HG02885 (cell line): Measurements from ENCODE around the gene MCAM.

Source experiments
- ATAC-seq: cut with Tn5 transposase; IDR thresholded peaks from one replicate; pipeline ENCODE4 v1.9.1; 2021; ENCODE audit warnings: mild to moderate bottlenecking; ENCODE audit not compliant: unreplicated experiment, poor library complexity

MCAM gene

DNA sequence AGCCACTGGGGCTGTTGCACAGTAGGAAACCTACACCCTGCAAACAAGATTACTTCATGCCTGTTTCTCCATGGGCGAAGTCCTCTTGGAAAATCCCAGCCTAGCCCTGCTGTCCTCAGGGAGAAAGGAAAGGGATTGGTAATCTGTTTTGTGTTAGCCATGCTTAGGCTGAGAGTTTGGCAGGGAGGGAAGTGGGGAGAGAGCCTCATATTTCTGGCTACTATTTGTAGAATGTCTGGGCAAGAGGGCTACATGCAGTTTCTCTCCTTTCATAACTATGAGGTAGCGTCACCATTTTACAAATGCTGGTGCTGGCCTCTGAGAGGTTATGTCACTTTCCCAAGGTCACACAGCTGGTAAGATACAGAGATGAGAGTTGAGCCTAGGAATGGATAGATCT, 30.3 kb upstream of the MCAM start:
- ATAC-seq: no peak

DNA sequence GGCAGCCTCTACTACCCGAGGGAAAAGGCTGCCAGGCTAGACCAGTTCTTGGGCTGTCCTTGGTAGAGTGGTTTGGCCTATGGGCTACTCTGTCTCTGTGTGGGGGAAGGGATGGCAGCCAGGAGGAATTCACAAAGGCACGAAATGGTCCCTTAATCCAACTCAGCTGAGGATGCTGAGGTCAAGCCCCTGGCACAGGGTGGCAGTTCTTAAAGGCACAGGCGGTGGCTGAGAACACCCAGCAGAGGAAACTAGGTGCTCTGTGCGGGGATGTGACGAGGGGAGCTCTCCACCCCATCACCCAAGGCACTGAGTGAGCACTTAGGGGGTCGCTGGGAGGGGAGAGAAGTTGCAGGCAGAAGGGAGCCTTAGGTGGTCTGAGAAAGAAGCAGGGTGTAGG, 29.7 kb upstream of the MCAM start, which contains the start of gene MFRP:
Gene MFRP, minus strand, starts transcription at position 101 of the 400 bp plus-strand sequence. CDS start 192 bp downstream, outside the sequence.
- no peak for ATAC-seq

DNA sequence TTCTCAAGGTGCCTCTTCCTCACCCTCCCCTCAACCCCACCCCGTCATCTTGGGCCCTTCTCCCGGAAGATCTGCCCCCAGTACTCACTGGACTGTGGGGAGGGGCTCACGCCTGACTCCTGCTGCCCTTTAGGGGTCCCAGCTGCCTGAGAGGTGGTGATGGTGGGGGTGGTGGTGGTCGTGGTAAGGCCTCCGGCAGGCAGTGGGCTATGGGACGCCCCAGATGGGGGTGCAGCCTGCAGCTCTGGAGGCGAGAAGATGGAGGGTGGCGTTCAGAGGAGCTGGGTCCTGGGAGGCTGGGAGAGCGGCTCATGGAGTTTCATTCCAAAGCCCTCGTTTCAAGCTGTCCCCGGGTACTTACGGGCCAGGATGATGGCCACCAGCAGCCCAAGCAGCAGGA, 28.8 kb upstream of the MCAM start:
- ATAC-seq: no peak

DNA sequence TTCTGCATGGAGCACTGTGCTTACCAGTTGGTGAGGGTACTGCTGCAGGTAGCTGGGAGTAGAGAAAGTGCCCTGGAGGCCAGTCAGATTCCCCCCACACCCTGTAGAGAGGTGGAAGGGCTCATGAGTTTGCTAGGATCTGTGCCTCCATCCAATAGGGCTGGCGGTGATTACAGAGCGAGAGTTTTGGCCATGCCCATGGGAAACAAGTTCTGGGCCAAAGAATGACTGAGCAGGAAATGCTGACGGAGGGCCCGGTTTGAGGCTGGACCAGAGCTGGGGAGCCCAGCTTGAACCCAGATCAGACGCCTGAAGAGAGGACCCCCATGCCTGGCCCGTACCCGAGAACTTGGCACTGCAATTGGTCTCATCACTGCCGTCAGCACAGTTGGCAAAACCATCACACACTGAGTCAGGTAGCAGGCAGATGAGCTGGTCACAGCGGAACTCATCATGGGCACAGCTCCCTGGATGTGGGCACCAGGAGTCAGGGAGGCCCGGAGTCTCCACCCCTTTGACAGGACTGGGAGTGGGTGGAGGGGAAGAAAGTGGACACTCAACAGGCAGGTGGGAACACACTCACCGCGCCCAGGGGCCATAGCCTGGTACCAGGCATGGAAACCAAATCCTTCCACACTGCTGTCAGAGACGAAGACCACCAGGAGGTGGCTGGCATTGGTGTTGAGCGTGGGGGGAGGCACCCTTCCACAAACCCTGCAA, 27.5 kb upstream of the MCAM start:
- ATAC-seq: no peak

DNA sequence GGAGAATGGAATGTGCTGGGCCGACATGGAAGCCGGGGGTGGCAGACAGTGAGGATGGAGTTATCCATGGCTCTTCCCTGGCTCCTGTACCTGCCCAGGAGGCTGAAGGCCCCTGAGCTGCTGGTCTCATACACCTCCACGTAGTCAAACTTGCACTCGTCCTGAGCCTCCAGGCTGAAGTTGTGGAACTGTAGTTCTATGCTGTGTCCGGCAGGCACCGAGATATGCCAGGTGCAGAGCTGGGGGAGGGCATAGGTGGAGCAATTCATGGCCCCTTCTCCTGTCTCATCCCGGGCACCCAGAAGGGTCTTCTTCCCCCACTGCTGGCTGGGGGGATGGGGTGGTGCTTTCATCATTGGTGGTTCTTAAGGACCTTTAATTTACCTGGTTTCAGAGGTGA, 26.8 kb upstream of the MCAM start:
- no peak for ATAC-seq

DNA sequence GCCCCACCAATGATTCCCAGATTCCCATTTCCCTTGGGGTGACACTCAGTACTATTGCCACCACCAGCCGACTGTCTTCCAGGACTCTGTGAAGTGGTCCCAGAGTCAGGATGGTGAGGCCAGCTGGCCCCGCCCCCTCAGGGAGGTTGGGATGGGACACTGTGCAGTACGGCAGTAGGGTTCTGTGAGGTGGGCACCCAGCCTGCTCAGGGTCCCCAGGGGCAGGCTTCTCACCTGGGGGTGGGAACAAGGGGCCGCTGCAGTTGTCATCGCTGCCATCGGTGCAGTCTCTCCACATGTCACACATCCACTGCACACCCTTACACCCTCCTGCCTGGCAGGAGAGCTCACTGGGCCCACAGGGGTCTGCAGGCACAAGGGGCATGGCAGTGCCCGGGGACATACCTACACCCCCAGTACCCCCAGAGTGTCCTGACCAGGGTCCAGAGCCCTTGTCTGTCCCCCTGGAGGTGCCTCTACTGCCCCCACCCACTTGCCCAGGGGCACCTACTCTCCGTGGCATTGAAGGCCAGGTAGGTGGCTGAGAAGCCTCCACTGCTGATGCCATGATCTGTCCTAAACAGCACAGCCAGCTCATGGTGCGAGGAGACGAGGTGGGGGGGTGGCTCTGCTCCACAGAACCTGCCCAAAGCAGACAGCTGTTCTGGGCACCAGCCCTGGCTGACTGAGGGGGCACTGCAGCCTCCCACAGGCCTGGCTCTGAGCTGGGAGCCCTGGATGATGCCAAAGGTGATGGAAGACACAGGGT, 25.6 kb upstream of the MCAM start:
- no peak for ATAC-seq

DNA sequence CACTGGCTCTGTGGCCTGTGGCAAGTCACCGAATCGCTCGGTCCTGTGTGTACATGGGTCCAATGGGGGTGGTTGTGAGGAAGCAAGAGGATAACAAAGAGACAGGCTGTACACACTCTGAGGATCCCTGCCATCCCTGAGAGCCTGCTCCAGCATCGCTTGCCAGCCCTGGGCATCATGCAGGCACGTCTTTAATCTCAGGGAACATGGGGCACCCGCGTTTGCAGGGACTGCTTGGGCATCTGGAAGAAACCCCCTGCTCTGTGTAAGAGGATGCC, 25.0 kb upstream of the MCAM start:
- no peak for ATAC-seq

DNA sequence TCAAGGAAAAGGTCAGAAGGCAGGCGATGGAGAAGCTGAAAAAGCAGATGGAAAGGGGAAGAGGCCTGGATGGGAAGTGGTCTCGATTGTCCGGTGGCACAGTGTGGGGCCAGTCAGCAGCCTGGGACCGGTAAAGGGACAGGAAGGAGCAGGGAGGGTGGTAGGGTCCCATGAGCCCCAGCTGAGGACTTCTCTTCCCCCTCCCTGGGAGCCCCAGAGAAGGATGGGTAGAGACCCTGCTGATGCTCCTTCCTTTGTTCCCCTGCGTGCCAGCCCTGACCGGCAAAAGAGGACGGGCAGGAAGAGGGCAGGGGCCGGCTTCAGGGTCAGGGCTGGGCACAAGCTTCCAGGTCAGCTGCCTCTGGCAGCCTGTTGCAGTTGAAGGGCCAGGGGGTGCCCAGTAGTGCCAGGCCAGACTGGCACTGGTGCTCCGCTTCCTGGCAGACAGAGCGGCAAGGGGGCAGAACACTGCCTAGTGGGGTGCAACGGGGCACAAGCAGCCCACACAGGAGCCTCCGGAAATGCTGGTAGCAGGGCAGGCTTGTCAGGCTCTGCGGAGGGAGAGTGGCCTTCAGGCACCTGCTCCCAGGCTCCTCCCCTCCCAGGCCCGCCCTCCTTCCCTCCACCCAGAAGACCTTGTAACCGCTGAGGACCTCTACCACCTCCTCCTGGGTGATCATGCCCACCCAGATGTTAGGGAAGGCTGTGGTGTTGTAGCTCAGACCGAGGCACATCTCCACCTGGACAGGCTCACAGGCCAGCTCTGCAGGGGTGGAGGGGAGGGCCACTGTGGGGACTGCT, 24.5 kb upstream of the MCAM start:
- ATAC-seq: no peak

DNA sequence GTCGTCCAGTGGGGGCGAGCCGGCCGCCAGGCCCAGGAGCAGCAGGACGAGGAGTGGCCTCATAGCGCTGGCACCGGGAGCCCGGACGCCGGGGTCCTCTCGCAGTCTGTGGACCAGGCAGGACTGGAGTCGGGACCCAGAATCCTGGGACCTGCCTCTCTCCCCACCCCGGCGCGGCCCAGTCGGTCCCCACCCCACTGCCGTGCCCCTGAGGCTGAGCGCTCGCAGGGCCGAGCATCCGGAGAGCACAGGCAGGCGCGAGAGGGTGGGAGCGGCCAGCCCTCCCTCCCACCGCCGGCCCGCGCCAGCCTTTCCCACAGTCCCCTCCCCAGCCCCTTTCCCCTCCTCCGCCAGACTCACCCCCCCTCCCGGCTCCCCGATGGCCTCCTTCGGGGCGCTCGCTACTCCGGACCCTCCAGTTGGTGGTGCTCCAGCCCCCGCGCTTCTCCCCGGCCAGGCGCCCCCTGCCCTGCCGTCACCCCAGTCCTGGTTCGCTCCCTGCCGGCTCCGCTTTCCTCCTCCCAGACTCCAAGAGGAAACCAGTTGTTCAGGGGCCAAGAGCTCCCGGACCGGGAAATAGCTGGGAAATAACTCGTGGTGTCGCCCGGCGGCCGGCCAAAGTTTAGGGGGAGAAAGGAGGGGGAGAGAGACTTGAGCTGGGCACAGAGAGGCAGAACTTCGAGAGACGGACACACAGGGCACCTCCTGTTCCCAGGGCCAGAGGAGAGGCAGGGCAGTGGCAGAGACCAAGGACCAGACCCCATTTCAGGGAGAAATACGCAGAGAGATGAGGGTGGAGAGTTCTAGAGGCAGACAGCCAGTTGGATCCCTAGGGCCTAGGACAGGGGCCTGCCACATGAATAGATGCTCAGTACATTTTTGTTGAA, 23.6 kb upstream of the MCAM start, which contains the start of gene C1QTNF5:
Gene C1QTNF5, minus strand, starts transcription at position 549 of the 887 bp plus-strand sequence. Its CDS starts 486 bp downstream, at position 63.
- no peak for ATAC-seq

DNA sequence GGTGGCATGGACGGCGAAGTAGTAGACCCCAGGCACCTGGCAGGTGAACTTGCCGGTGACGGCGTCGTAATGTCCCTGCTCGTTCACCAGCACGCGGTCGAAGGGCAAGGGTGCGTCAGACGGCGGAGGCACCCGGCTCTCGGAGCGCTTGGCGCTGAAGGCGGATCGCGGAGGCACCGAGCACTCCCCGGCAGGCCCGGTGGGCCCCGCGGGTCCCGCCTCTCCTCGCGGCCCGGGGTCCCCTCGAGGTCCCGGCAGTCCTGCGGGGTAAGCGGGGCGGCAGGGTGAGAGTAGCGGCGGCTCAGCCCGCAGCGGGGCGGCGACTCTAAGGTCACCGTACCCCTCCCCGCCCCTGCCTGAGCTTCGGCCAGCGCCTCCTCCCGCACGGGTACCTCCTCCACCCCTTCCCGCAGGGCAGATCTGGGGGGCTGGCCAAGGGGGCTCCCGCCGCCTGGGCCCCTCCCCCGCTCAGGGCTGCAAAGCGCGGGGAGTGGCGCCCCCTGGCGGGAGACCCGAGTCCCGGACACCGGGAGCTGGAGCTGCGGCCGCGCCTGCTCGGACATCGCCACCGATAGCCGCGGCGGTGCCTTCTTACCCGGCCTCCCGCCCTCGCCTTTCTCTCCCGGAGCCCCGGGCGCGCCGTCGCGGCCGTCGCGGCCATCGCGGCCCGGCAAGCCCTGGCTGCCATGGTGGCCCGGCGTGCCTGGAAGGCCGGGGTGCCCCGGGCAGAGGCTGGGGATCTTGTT, 22.8 kb upstream of the MCAM start:
- ATAC-seq: no peak

DNA sequence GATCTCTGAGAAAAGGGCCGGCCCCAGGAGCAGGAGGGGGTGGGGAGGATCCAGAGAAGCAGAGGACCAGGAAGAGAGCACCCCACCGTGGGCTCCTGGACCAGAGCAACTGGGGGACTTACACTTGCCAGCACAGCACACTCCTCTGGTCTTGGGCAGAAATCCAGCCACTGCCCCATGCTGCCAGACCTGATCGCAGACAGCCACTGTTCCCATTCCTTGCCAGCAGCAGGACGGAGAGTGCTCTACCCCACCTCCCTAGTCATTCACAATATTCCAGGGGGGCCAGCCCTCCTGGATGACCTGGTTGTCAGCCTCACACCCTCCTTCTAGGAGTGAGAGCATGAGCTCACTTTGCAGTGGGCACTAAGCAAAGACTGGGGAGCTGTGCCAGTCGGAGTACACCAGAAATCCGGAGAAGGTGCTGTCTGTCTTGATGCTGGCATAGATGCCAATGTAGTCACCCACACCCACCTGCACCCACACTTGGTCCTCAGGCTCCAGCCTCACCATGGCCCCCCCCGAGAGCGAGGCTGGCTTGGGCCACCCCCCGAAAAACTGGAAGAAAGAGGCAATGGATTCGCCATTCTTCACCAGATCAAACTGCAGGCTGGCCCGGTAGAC, 22.1 kb upstream of the MCAM start:
- no peak for ATAC-seq

DNA sequence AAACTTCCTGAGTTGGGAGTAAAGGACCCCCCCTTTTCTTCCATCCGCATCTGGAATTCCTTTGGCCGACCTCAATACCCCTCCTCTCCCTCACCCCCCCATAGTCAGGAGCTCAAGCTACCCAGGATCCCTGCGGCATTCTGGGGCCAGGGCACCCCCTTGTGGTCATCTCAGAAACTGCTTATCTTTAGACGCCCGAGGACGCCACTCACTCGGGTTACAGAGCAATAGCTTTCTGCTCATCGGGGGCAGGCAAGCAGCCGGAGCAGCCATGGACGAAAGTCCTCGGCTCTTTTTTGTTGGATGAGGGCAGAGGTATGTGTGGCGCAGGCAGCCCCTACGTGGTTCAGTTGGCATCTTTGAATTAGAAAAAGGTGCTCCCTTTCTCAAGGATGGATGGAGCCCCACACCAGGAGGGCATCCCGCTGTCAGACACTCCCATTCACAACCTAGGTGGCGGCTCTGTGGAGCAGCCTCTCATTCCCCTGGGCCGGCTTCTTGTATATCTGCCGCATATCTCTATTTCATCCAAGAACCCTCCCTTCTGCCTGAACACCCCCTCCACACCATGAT, 21.5 kb upstream of the MCAM start:
- ATAC-seq: peak; percentile 40

DNA sequence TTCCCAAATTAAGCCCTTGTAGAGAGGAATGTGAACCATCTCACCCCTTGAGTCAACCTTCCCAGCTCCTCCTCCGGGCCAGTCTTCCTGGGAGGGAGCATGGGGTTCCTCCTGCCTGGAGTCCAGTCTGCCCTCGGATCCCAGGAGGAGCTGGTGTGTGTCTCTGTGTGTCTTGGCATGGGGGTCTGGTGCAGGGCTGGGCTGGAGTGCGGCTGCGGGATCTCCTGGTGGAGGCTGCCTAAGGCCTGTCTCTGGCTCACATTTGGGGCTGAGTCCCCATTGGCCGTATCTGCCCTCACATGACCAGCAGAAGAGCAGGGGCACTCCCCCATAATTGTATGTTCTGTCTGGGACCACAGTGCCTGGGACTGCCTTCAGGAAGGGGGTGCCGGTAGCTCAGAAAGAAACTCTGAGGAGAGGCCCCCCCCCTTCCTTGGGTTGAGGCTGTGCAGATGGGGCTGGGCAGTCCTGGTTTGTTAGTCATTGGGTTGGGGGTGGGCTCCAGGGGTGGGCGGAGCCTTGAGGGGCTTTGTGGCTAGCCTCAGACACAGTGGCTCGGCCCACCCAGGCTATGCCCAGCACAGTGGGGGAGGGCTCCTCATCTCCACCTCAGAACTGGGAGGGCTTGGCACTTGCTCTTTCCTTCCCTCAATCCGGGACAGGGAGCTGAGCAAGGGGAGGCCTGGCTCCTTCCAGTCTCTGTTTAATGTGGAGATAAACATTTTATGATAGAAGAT, 20.8 kb upstream of the MCAM start:
- no peak for ATAC-seq

DNA sequence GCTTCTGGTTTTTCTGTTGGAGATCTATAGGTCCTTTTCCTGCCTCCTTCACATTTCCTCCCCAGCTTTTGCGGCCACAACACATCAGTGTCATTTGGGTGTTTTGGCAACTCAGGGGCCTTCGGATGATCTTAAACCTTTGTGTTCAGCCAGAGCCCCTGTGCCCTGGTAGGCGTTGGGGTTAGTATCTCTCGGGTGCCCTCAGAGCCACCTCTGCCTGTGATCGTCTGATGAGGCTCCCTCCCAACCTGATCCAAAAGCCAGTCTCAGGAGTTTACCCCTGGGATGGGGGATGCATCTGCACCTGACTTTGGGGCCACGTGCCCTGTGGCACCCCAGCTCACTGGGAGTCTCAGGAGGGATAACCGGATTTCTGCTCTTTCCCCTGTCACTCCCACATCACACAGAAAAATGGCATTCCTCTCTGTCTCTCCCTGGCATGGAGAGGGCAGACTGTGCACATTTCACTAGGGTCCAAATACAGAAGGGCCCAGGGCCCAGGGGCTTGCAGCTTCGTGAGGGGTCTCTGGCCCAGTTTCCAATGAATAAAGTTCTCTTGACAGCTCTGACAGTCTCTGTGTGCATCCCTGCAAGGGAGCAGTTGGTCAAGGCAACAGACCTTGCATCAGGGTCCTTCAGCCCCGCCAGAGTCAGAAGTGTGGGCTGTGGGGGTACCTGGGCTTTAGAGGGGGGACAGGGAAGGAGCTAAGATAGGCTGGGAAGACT, 20.0 kb upstream of the MCAM start:
- no peak for ATAC-seq

DNA sequence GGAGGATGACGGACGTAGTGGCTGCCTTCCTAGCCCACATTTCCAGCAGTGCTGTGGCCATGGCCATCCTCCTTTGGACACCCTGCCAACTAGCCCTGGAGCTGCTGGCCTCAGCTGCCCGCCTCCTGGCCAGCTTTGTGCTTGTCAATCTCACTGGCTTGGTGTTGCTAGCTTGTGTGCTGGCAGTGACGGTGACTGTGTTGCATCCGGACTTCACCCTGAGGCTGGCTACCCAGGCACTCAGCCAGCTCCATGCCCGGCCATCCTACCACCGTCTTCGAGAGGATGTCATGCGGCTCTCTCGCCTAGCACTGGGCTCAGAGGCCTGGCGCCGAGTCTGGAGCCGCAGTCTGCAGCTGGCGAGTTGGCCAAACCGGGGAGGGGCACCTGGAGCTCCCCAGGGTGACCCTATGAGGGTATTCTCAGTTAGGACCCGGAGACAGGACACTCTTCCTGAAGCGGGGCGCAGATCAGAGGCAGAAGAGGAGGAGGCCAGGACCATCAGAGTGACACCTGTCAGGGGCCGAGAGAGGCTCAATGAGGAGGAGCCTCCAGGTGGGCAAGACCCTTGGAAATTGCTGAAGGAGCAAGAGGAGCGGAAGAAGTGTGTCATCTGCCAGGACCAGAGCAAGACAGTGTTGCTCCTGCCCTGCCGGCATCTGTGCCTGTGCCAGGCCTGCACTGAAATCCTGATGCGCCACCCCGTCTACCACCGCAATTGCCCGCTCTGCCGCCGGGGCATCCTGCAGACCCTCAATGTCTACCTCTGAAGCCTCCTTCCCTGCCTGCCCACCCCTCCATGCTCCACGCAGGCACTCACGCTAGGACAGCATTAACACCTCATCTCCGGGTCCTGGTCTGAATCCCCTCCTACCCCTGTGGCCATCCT, 19.0 kb upstream of the MCAM start:
- no peak for ATAC-seq

DNA sequence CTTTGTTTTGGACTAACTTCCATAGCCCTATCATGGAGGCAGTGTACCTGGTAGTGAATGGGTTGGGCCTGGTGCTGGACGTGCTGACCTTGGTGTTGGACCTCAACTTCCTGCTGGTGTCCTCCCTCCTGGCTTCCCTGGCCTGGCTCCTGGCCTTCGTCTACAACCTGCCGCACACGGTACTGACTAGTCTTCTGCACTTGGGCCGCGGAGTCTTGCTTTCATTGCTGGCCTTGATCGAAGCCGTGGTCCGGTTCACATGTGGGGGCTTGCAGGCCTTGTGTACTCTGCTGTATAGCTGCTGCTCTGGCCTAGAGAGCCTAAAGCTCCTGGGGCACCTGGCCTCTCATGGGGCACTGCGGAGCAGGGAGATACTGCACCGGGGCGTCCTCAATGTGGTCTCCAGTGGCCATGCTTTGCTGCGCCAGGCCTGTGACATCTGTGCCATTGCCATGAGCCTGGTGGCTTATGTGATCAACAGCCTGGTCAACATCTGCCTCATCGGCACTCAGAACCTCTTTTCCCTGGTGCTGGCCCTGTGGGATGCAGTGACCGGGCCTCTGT, 18.2 kb upstream of the MCAM start:
- ATAC-seq: no peak
